Transverse colon (tissue), 4 donors: Measurements from ENCODE around the gene FRAS1. TPM values are rescaled to one million over a fixed set of nuclear protein-coding genes. Genes with fewer than 3 reads are reported as not detected.

Source experiments
- DNase-seq: peaks from one replicate; pipeline ENCODE4 v3.0.0-alpha.2; 2019
- H3K27ac ChIP-seq, 4 donors: fragments of 200-600 bp; sonication (generic); 2 replicates each; pipeline ENCODE4 v1.5.1; 2016 to 2018; ENCODE audit warnings: inconsistent platforms in 4 of 4
- H3K27me3 ChIP-seq: fragments of 200-600 bp; sonication (generic); 2 replicates; pipeline ENCODE4 v1.5.1; 2017; ENCODE audit warnings: inconsistent platforms
- H3K36me3 ChIP-seq, 4 donors: fragments of 200-600 bp; sonication (generic); 2 replicates each; pipeline ENCODE4 v1.5.1; 2017 to 2019; ENCODE audit warnings: inconsistent platforms in 4 of 4
- H3K4me1 ChIP-seq, 4 donors: fragments of 200-600 bp; sonication (generic); 2 replicates each; pipeline ENCODE4 v1.5.1; 2017 to 2020; ENCODE audit warnings: inconsistent platforms in 4 of 4
- H3K4me3 ChIP-seq, 4 donors: fragments of 200-600 bp; sonication (generic); 1 replicate in 1 of 4; 2 replicates in 3 of 4; pipeline versions ENCODE4 v1.5.1 to v1.6.1; 2017 to 2019; ENCODE audit warnings: inconsistent platforms in 4 of 4
- H3K9me3 ChIP-seq, 2 donors: fragments of 200-600 bp; sonication (generic); 2 replicates each; pipeline ENCODE4 v1.5.1; 2017 to 2019; ENCODE audit warnings: inconsistent platforms in 2 of 2
- EP300 ChIP-seq: sonication (generic); formaldehyde crosslinking; IDR thresholded peaks from one replicate; pipeline ENCODE4 v1.6.1; 2017; ENCODE audit warnings: antibody characterized with exemption, low read depth
- POLR2A ChIP-seq: fragments of 450-650 bp; IDR thresholded peaks from one replicate; pipeline ENCODE4 v1.6.1; 2016; ENCODE audit warnings: antibody characterized with exemption, mild to moderate bottlenecking, moderate library complexity
- POLR2AphosphoS5 ChIP-seq, 3 donors: sonication (generic); formaldehyde crosslinking; IDR thresholded peaks; one replicate each; pipeline ENCODE4 v1.6.1; 2016; ENCODE audit warnings: antibody characterized with exemption in 3 of 3
- WGBS, 2 donors: methylation state at CpG; one replicate each; pipeline ENCODE4 v1.1.5; 2018; ENCODE audit warnings: low coverage in 1 of 2; 5-methylcytosine and 5-hydroxymethylcytosine counted together
- in situ Hi-C, 4 donors: fragments of 200-750 bp; cut with MboI; loops; one replicate each; pipeline versions ENCODE4 v1.15.0 to v1.15.1; 2017; ENCODE audit warnings: low sequenced_read_pairs in 3 of 4, low pct_ligation_motif_present in 1 of 4, low pct_unique_long_range_greater_than_20kb in 1 of 4
- intact Hi-C: fragments of 100-400 bp; cut with DNase I; formaldehyde crosslinking; loops from one replicate; pipeline ENCODE4 v1.15.1; 2023; ENCODE audit warnings: low total_unique reads
- total RNA-seq, 4 donors: library from RNA; depleted of rRNA; stranded (reverse); fragments of >200 nt; gene quantifications; one replicate each; pipeline ENCODE4 v1.1.0, GENCODE V29; 2016
- TF ChIP-seq, protein P1 (sequence below), 5 experiments: fragments of 200-600 bp in 3 of 5; fragments of 450-650 bp in 2 of 5; sonication (generic) in 3 of 5; IDR thresholded peaks; 1 replicate in 2 of 5; 2 replicates in 3 of 5; pipeline ENCODE4 v1.5.1; 2016 to 2017; ENCODE audit warnings: antibody characterized with exemption in 5 of 5, inconsistent platforms in 3 of 5, mild to moderate bottlenecking in 2 of 5, moderate library complexity in 1 of 5

Gene FRAS1
- total RNA-seq, 4 donors from 2014 or later = 1.8 to 9.7 (median 3.1) TPM

DNA sequence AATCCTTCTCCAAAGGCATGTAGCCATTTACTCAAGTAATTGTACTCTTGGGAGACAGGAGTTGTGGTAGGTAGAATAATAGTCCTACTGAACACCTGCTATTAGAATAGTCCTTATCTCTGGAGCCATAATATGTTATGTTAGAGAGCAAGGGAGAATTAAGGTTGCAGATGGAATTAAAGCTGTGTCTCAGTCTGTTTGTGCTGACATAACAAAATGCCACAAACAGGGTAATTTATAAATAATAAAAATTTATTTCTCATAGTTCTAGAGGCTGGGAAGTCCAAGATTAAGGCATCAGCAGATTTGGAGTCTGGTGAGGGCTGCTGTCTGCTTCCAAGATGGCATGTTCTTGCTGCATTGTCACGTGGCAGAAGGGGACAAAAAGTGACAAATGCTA is 24.2 kb upstream of the FRAS1 start:
- H3K4me1 ChIP-seq = no peaks in the 10 kb centered on the region
- TF ChIP-seq POLR2AphosphoS5 (IDR thresholded peaks at IDR 0.05) = no peak
- TF ChIP-seq, protein P1, sequence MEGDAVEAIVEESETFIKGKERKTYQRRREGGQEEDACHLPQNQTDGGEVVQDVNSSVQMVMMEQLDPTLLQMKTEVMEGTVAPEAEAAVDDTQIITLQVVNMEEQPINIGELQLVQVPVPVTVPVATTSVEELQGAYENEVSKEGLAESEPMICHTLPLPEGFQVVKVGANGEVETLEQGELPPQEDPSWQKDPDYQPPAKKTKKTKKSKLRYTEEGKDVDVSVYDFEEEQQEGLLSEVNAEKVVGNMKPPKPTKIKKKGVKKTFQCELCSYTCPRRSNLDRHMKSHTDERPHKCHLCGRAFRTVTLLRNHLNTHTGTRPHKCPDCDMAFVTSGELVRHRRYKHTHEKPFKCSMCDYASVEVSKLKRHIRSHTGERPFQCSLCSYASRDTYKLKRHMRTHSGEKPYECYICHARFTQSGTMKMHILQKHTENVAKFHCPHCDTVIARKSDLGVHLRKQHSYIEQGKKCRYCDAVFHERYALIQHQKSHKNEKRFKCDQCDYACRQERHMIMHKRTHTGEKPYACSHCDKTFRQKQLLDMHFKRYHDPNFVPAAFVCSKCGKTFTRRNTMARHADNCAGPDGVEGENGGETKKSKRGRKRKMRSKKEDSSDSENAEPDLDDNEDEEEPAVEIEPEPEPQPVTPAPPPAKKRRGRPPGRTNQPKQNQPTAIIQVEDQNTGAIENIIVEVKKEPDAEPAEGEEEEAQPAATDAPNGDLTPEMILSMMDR (IDR thresholded peaks at IDR 0.05) = no peak
- TF ChIP-seq POLR2A = no peak
- TF ChIP-seq EP300 = no peak
- DNase-seq = no peak
- no peaks in the 10 kb centered on the region for H3K36me3 ChIP-seq
- H3K27ac ChIP-seq = no peak overlapping the region
- no peaks in the 10 kb centered on the region for H3K9me3 ChIP-seq
- intact Hi-C loops = no loop called here
- H3K27me3 ChIP-seq = no peaks in the 10 kb centered on the region
- in situ Hi-C loops = no loop called here
- WGBS, 2 donors = 68% methylated on average over 1 of the region's 1 CpG; no CpG with 5 or more reads in 1 of the 2 donors
- no peak overlapping the region for H3K4me3 ChIP-seq

DNA sequence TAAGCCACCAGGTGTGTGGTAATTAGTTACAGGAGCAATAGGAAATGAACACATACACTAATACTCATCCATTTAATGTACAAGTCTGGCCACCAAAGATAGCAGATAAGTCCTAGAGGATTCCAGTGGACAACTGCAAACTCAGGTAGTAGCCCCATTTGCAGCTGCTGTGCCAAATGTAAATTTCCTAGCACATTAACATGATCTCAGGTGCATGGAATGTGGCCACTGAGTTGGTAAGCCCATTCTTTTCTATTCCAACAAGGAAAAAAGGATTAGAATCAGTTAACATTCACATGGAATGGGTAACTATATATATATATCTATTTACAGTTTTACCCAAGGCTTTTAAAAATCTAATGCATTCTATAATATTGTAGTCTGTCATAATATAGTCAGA is 23.3 kb upstream of the FRAS1 start:
- no peak for DNase-seq
- intact Hi-C loops = no loop called here
- no peak overlapping the region for H3K4me3 ChIP-seq
- H3K4me1 ChIP-seq = no peaks in the 10 kb centered on the region
- no peaks in the 10 kb centered on the region for H3K36me3 ChIP-seq
- H3K9me3 ChIP-seq = no peaks in the 10 kb centered on the region
- in situ Hi-C loops = no loop called here
- H3K27ac ChIP-seq = no peak overlapping the region
- TF ChIP-seq POLR2A = no peak
- TF ChIP-seq, protein P1 (IDR thresholded peaks at IDR 0.05) = no peak
- TF ChIP-seq POLR2AphosphoS5 (IDR thresholded peaks at IDR 0.05) = no peak
- no peaks in the 10 kb centered on the region for H3K27me3 ChIP-seq

DNA sequence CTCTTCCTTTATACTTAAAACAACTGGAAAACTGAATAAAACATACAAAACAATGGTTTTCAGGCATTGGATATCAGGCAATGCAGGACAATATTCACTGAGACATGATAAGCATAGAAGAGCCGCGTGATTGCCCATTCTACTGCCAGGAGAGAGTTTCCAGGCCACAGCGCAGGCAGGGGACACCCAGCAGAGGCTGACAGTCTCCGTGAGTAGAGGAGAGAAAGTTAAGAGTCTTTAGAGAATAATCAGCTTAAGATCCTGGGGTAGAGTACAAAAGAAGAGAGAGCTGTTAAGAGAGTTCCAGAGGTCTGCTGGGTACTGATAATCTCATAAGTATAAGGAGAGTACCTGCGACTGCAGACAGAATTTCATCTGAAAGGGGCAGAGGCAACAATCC is 18.4 kb upstream of the FRAS1 start:
- no peak for DNase-seq
- H3K4me1 ChIP-seq = no peaks in the 10 kb centered on the region
- H3K4me3 ChIP-seq = no peak overlapping the region
- 85 to 97% methylated on average over 5 of the region's 5 CpGs for WGBS, 2 donors
- intact Hi-C loops = no loop called here
- no peaks in the 10 kb centered on the region for H3K9me3 ChIP-seq
- in situ Hi-C loops = no loop called here
- no peaks in the 10 kb centered on the region for H3K36me3 ChIP-seq
- no peaks in the 10 kb centered on the region for H3K27me3 ChIP-seq
- TF ChIP-seq POLR2AphosphoS5 (IDR thresholded peaks at IDR 0.05) (no peak), POLR2A (no peak), EP300 (no peak)
- TF ChIP-seq, protein P1 (IDR thresholded peaks at IDR 0.05) = no peak
- no peak overlapping the region for H3K27ac ChIP-seq

DNA sequence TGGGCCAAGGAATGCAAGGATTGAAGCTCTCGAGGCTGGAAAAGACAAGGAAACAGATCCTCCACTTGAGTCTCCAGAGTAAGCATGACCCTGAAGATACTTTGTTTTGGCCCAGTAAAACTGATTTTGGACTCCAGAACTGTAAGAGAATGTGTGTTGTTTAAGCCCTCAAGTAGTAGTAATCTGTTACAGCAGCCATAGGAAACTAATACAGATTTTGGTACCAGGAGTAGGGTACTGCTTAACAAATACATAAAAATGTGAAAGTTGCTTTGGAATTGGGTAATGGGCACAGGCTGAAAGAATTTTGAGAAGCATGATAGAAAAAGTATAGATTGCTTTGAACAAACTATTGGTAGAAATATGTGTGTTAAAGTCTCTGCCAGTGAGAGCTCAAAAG is 17.4 kb upstream of the FRAS1 start:
- in situ Hi-C loops = no loop called here
- H3K4me3 ChIP-seq = no peak overlapping the region
- intact Hi-C loops = no loop called here
- no peaks in the 10 kb centered on the region for H3K27me3 ChIP-seq
- H3K4me1 ChIP-seq = no peaks in the 10 kb centered on the region
- DNase-seq = no peak
- no peak overlapping the region for H3K27ac ChIP-seq
- TF ChIP-seq, protein P1 (IDR thresholded peaks at IDR 0.05) = no peak
- no peak for TF ChIP-seq POLR2AphosphoS5 (IDR thresholded peaks at IDR 0.05)
- no peak for TF ChIP-seq POLR2A
- TF ChIP-seq EP300 = no peak
- H3K9me3 ChIP-seq = no peaks in the 10 kb centered on the region
- WGBS, 2 donors = 60 to 71% methylated on average over 1 of the region's 1 CpG
- H3K36me3 ChIP-seq = no peaks in the 10 kb centered on the region
